Mesothelial cell of epicardium (in vitro differentiated cells): Measurements from ENCODE around the gene DEPDC1B. TPM values are rescaled to one million over a fixed set of nuclear protein-coding genes. Genes with fewer than 3 reads are reported as not detected.

Experiments
- DNase-seq, 2 experiments: peaks; one replicate each; pipeline ENCODE4 v3.0.0; 2021; ENCODE audit warnings: low spot score in 2 of 2; ENCODE audit not compliant: unreplicated experiment in 2 of 2
- H3K27ac Mint-ChIP-seq: 2 replicates; pipeline ENCODE4 v1.8.0; 2021; ENCODE audit warnings: mixed read lengths
- H3K27me3 Mint-ChIP-seq: 2 replicates; pipeline ENCODE4 v1.8.0; 2021; ENCODE audit warnings: low read depth, mixed read lengths
- H3K36me3 Mint-ChIP-seq: 2 replicates; pipeline ENCODE4 v1.8.0; 2021; ENCODE audit warnings: mixed read lengths
- H3K4me1 Mint-ChIP-seq: 2 replicates; pipeline ENCODE4 v1.8.0; 2021; ENCODE audit warnings: mixed read lengths
- H3K4me3 Mint-ChIP-seq: 2 replicates; pipeline ENCODE4 v1.8.0; 2021; ENCODE audit warnings: mild to moderate bottlenecking, moderate library complexity, mixed read lengths
- H3K9me3 Mint-ChIP-seq: 2 replicates; pipeline ENCODE4 v1.8.0; 2021; ENCODE audit warnings: mixed read lengths
- CTCF ChIP-seq: fragments of 200-600 bp; sonication (generic); IDR thresholded peaks from one replicate; pipeline ENCODE4 v1.5.0; 2021; ENCODE audit warnings: antibody characterized with exemption; ENCODE audit not compliant: unreplicated experiment
- total RNA-seq: library from RNA; stranded (reverse); gene quantifications from 3 replicates; pipeline ENCODE4 v1.2.1, GENCODE V29; 2021

DEPDC1B gene
- total RNA-seq, 1 donor from 2014 or later, result 17.0 TPM

GRCh38 chr5:60636644-60637043, 63.3 kb downstream of the DEPDC1B start:
- Mint-ChIP-seq H3K36me3 (peaks cover 35% of the 10 kb centered on the region), H3K9me3 (no peaks in the 10 kb centered on the region), H3K27ac (no peak overlapping the region), H3K4me3 (no peak overlapping the region), H3K27me3 (peaks cover 4% of the 10 kb centered on the region), H3K4me1 (peaks cover 10% of the 10 kb centered on the region)
- no peak for DNase-seq
- no peak for TF ChIP-seq CTCF

DNA sequence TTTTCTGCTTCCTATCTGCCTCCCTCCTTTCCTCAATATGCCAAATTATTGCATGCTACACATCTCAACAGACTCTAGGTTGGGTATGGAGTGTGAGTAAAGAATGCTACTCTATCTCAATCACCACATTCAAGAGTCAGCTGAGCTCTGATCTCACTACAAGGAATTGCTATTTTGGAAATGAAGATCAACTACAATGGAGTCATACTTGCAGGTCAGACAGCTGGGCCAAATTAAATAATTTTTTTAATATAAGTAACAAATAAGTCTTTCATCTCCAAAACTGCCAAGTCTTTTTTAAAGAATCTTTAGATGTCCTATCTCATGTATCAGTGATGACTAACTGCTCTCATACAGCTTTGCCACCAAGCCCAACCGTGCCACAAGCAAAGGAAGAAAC, 64.0 kb downstream of the DEPDC1B start:
- Mint-ChIP-seq H3K27me3 (peaks cover 4% of the 10 kb centered on the region), H3K4me1 (peaks cover 10% of the 10 kb centered on the region), H3K27ac (no peak overlapping the region), H3K4me3 (no peak overlapping the region), H3K36me3 (peaks cover 34% of the 10 kb centered on the region), H3K9me3 (no peaks in the 10 kb centered on the region)
- no peak for TF ChIP-seq CTCF
- no peak for DNase-seq

DNA sequence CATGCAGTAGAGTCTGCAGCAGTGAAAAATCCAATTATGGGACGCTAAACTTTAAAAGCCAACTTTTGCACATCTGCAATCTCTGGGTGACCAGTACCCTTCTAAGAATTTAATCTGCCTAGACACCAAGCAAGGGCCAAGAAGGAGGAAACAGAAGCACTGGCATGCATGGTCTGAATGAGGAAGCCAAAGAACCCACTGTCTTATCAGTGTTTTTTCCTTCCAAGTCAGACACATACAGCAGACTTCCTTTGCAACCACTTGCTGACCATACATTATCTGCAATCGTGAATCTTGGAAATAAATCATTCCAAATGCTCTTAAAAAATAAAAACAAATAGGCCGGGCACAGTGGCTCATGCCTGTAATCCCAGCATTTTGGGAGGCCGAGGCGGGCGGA, 65.9 kb downstream of the DEPDC1B start:
- no peak for TF ChIP-seq CTCF
- Mint-ChIP-seq H3K27me3 (no peaks in the 10 kb centered on the region), H3K4me3 (no peak overlapping the region), H3K36me3 (peaks cover 38% of the 10 kb centered on the region), H3K9me3 (no peaks in the 10 kb centered on the region), H3K27ac (no peak overlapping the region), H3K4me1 (peaks cover 10% of the 10 kb centered on the region)
- no peak for DNase-seq

GRCh38 chr5:60633341-60633740, 66.6 kb downstream of the DEPDC1B start:
- no peak for TF ChIP-seq CTCF
- H3K9me3 Mint-ChIP-seq, result no peaks in the 10 kb centered on the region
- H3K4me1 Mint-ChIP-seq, result peaks cover 10% of the 10 kb centered on the region
- DNase-seq, result no peak
- H3K4me3 Mint-ChIP-seq, result no peak overlapping the region
- peak overlapping the region; percentile 27 for H3K27ac Mint-ChIP-seq
- no peaks in the 10 kb centered on the region for H3K27me3 Mint-ChIP-seq
- H3K36me3 Mint-ChIP-seq, result peaks cover 34% of the 10 kb centered on the region

DNA sequence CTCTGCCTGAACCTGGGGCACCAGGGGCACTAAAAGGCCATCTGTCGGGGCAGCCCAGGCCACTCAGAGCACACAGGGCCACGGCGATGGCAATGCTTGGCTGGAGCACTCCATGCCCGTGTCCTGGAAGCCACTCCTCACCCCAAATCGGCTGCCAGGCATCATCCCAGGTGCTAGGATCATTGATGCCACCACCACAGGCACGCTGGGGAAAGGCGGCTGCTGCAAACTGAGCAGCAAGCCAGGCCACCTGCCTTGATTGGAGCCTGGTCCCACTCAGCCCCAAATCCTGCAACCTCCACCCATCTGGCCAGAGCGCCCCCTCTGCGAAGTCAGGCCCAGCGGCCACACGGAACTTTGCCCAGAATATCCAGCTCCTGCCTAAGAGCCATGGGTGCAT, 67.8 kb downstream of the DEPDC1B start:
- no peak overlapping the region for H3K27ac Mint-ChIP-seq

More for the DNA sequence above, 67.8 kb downstream of the DEPDC1B start:
- Mint-ChIP-seq H3K4me1 (peaks cover 10% of the 10 kb centered on the region), H3K27me3 (no peaks in the 10 kb centered on the region), H3K4me3 (no peak overlapping the region), H3K9me3 (no peaks in the 10 kb centered on the region), H3K36me3 (peaks cover 26% of the 10 kb centered on the region)
- no peak for TF ChIP-seq CTCF
- DNase-seq, result no peak
